Mononuclear cell (primary cell): Measurements from ENCODE around the gene PIK3R3. TPM values are rescaled to one million over a fixed set of nuclear protein-coding genes. Genes with fewer than 3 reads are reported as not detected.
"Not testable (repeated sequence)": the region's sequence is repeated elsewhere in the genome, so short reads cannot be mapped to it uniquely, and the experiment has no call there.

Experiments used
- H3K27me3 ChIP-seq: 2 replicates; pipeline ENCODE4 v1.6.0; 2011; ENCODE audit warnings: low read length, control low read depth; ENCODE audit not compliant: insufficient read depth
- H3K4me1 ChIP-seq: 2 replicates; pipeline ENCODE4 v1.5.1; 2011; ENCODE audit warnings: mild to moderate bottlenecking, low read length, control low read depth; ENCODE audit not compliant: insufficient read depth
- H3K4me3 ChIP-seq: 2 replicates; pipeline ENCODE4 v1.5.1; 2011; ENCODE audit warnings: mild to moderate bottlenecking, low read length, moderate library complexity
- H3K9me3 ChIP-seq: 2 replicates; pipeline ENCODE4 v1.5.1; 2011; ENCODE audit warnings: low read depth, mild to moderate bottlenecking, control low read depth, low read length
- total RNA-seq: library from RNA; depleted of rRNA; stranded (reverse); fragments of >200 nt; gene quantifications from one replicate; pipeline ENCODE4 v1.2.3, GENCODE V29; 2012

The PIK3R3 gene
- total RNA-seq, 1 donor = 0.42 TPM

- H3K4me1 ChIP-seq = peaks cover 17% of the 10 kb centered on the region
Observed at GRCh38 chr1:46072975-46073374, 59.5 kb downstream of the PIK3R3 start.

DNA sequence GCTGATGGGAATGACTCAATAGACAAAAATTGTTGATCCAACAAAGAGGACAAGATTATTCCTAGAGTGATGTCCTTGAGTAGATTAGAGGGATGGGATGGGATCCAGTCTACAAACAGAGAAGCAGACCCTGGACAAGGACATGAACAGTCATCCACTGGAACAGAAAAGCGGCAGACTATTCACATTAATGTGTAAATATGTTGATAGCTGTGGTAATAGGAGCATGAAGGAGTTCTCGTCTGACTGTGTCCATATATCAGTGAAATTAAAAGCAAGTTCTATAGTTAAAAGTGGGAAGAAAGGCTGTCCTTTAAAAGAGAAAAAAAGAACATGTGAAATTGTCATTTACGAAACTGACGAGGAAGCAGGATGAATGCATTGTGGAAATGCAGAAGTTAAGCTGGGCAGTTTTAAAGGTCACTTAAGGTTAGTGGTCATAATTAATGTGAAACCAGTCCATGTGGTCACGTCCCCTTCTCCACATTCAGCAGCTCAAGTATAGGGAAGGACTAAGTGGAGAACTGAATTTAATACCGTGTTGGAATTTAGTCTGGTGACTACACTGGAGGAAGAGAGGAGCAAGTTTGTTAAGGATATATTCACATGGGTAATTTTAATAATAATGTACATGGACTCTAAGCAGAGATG is 62.1 kb downstream of the PIK3R3 start:
- no peaks in the 10 kb centered on the region for H3K27me3 ChIP-seq
- H3K9me3 ChIP-seq = no peaks in the 10 kb centered on the region
- peaks cover 21% of the 10 kb centered on the region for H3K4me1 ChIP-seq
- no peak overlapping the region for H3K4me3 ChIP-seq

More at GRCh38 chr1:46072975-46073374, 59.5 kb downstream of the PIK3R3 start:
- Histone ChIP-seq H3K9me3 (no peaks in the 10 kb centered on the region), H3K27me3 (no peaks in the 10 kb centered on the region), H3K4me3 (no peak overlapping the region)

DNA sequence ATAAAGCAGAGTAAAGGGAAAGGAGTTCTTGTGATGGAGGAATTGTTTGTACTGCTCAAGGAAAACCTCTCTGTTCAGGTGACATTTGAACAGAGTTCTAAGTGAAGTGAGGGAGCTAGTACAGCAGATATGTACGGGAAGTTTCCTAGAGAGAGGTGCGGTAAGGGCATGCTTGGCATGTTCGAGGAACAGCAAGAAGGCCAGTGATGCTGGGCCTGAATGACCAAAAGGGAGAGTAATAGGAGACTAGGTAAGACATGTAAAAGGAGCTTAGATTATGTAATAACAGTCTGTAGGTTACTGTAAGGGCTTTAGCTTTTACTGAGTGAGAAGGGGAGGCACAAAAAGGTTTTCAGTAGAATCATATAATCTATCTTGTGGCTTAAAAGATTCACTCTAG is 63.9 kb downstream of the PIK3R3 start:
- Histone ChIP-seq H3K9me3 (no peaks in the 10 kb centered on the region), H3K27me3 (no peaks in the 10 kb centered on the region), H3K4me1 (peaks cover 22% of the 10 kb centered on the region), H3K4me3 (no peak overlapping the region)

DNA sequence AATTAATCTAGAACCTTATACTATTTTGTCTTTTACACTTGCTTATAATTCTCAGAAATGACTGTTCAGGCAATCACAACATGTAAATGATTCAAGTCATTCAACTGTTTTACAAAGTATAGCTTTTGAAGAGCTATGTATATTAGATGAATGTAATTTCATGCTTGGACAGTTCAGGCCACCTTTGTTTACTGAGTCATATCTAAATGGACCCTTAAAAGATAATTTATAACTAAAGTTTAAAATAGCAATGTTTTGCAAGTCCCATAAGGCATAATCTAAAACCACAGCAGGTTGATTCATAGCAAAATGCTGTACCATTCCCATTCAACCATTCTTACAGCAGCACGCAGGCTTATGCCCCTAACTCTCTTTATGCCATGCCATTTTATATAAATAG is 64.8 kb downstream of the PIK3R3 start:
- Histone ChIP-seq H3K27me3 (no peaks in the 10 kb centered on the region), H3K4me3 (no peak overlapping the region), H3K4me1 (peaks cover 22% of the 10 kb centered on the region), H3K9me3 (no peaks in the 10 kb centered on the region)

GRCh38 chr1:46065405-46065804 is 67.0 kb downstream of the PIK3R3 start:
- H3K4me3 ChIP-seq = no peak overlapping the region
- peaks cover 17% of the 10 kb centered on the region for H3K4me1 ChIP-seq
- no peaks in the 10 kb centered on the region for H3K27me3 ChIP-seq
- no peaks in the 10 kb centered on the region for H3K9me3 ChIP-seq

GRCh38 chr1:46064708-46065107 is 67.7 kb downstream of the PIK3R3 start:
- no peaks in the 10 kb centered on the region for H3K9me3 ChIP-seq
- peaks cover 10% of the 10 kb centered on the region for H3K4me1 ChIP-seq
- H3K27me3 ChIP-seq = no peaks in the 10 kb centered on the region
- H3K4me3 ChIP-seq = no peak overlapping the region

- H3K27me3 ChIP-seq = no peaks in the 10 kb centered on the region
- no peak overlapping the region for H3K4me3 ChIP-seq
Observed at GRCh38 chr1:46062651-46063319, 69.6 kb downstream of the PIK3R3 start.

DNA sequence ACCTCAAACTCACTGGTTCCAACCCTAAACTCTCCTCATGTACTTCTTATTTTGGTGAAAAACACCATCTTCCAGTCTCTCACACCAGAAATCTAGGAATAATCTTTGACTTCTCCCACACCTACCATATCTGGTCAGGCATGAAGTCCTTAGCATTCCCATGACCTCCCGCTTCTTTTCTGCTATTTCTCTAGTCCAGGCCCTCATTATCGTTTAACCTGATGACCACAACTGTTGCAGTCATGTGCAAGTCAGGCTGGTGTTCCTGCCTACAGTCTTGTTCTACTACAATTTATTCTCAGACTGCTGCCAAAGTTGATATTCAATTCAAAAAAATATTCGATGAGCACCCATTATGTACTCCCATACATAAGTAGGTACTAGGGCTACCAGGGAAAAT is 71.3 kb downstream of the PIK3R3 start:
- H3K9me3 ChIP-seq = no peaks in the 10 kb centered on the region
- no peak overlapping the region for H3K4me3 ChIP-seq
- peaks cover 5% of the 10 kb centered on the region for H3K4me1 ChIP-seq
- H3K27me3 ChIP-seq = no peaks in the 10 kb centered on the region

More at GRCh38 chr1:46062651-46063319, 69.6 kb downstream of the PIK3R3 start:
- H3K4me1 ChIP-seq = peaks cover 5% of the 10 kb centered on the region
- no peaks in the 10 kb centered on the region for H3K9me3 ChIP-seq

GRCh38 chr1:46058936-46059335 is 73.5 kb downstream of the PIK3R3 start:
- H3K27me3 ChIP-seq = no peaks in the 10 kb centered on the region
- no peaks in the 10 kb centered on the region for H3K4me1 ChIP-seq
- no peaks in the 10 kb centered on the region for H3K9me3 ChIP-seq
- H3K4me3 ChIP-seq = no peak overlapping the region

DNA sequence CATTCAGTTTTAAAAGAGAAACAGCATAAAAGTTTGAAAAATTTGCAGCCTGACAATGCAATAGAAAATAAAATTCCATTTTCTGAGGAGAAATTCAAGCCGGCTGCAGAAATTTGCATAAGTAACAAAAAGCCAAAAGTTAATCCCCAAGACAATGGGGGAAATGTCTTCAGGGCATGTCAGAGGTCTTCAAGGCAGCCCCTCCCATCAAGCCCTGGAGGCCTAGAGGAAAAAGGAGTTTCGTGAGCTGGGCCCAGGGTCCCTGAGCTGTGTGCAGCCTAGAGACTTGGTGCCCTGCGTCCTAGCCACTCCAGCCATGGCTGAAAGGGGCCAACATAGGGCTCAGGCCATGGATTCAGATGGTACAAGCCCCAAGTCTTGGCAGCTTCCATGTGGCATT is 74.6 kb downstream of the PIK3R3 start:
- H3K4me1 ChIP-seq = no peaks in the 10 kb centered on the region
- no peaks in the 10 kb centered on the region for H3K9me3 ChIP-seq
- H3K4me3 ChIP-seq = no peak overlapping the region
- H3K27me3 ChIP-seq = no peaks in the 10 kb centered on the region

GRCh38 chr1:46057215-46057614 is 75.2 kb downstream of the PIK3R3 start:
- not testable (repeated sequence) for H3K9me3 ChIP-seq, H3K27me3 ChIP-seq, H3K4me3 ChIP-seq, H3K4me1 ChIP-seq

- Histone ChIP-seq H3K27me3 (no peaks in the 10 kb centered on the region), H3K4me1 (no peaks in the 10 kb centered on the region), H3K9me3 (no peaks in the 10 kb centered on the region), H3K4me3 (no peak overlapping the region)
Observed at GRCh38 chr1:46056325-46056724, 76.1 kb downstream of the PIK3R3 start.

GRCh38 chr1:46053734-46054133 is 78.7 kb downstream of the PIK3R3 start:
- H3K9me3 ChIP-seq = no peaks in the 10 kb centered on the region
- no peak overlapping the region for H3K4me3 ChIP-seq
- H3K4me1 ChIP-seq = no peaks in the 10 kb centered on the region
- no peaks in the 10 kb centered on the region for H3K27me3 ChIP-seq

- H3K4me1 ChIP-seq = peaks cover 32% of the 10 kb centered on the region
- H3K4me3 ChIP-seq = no peak overlapping the region
Observed at GRCh38 chr1:46044116-46044515, 88.3 kb downstream of the PIK3R3 start.

DNA sequence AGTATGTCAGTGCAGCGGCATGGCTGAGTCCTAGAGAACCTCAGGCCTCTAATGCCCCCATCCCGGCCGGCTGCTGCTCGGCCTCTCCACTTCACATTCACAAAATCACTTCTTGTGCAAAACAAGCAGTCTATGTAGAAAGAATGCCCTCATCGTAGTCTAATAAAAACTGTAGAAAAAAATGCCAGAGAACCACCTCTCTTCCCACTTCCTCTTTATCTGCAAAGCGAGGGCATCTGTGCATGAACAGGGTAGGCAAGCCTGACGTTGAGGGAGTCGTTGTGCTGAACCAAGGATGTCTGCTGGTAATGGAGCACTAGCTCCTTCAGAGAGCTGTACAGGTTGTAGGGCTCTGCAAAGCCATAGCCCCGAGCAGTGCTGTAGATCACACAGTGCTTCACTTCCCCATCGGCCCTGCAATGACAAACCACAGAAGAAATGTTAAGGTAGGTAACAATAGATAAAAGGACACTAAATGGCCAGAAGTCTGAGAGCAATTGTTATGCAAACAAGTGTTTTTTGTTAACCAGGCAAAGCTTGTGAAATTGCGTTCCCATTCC is 88.9 kb downstream of the PIK3R3 start:
- H3K4me1 ChIP-seq = peaks cover 32% of the 10 kb centered on the region
- H3K4me3 ChIP-seq = no peak overlapping the region
- H3K9me3 ChIP-seq = no peaks in the 10 kb centered on the region
- H3K27me3 ChIP-seq = no peaks in the 10 kb centered on the region

More at GRCh38 chr1:46044116-46044515, 88.3 kb downstream of the PIK3R3 start:
- Histone ChIP-seq H3K9me3 (no peaks in the 10 kb centered on the region), H3K27me3 (no peaks in the 10 kb centered on the region)

GRCh38 chr1:46041974-46042373 is 90.5 kb downstream of the PIK3R3 start:
- H3K4me3 ChIP-seq = no peak overlapping the region
- H3K9me3 ChIP-seq = no peaks in the 10 kb centered on the region
- no peaks in the 10 kb centered on the region for H3K27me3 ChIP-seq
- H3K4me1 ChIP-seq = peaks cover 32% of the 10 kb centered on the region
